ENCODE data around the gene MAGI1.

DNA sequence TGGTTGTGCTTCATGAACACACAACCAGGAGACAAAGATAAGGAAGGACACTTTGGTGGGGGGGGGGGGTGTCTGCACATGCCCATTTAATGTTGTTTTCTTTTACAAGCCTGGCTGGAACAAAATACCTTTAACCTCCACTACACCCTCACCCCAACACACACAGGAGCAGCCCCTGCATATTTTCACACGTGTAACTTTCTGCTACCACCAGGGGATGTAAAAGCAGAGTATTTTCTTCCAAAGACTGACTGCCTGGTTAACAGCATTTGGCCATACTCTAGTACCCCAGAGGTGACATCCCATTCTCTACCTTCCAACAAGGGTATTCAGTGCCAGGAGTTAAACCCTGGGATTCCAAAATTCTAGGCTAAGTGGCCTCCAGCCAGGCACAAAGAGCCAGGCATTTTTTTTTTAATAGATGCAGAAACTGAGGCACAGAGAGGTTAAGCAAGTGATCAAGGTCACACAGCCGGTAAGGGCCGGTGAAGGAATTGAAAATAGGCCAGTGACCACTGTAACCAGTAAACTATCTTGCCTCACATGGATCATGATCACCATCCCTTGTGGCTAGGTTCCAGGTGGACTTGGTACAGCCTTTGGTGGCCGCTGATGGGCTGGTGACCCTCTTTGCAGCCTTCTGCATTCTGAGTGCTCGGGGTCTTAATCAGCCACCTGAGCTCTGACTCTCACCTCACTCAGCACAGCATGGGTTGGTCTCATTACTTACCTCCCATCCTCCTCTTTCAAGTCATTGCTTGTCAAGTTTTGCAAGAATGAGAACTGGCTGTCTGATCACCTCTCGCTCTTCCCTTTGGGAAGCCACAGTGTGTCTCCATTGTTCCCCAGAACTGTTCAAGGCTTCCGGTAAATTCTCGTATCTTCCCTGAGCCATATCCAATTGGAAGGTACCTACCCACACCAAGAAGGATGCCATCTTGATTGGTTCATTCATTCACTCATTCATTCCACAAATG, 20.4 kb downstream of the MAGI1 start:
- TF ChIP-seq, protein P1, sequence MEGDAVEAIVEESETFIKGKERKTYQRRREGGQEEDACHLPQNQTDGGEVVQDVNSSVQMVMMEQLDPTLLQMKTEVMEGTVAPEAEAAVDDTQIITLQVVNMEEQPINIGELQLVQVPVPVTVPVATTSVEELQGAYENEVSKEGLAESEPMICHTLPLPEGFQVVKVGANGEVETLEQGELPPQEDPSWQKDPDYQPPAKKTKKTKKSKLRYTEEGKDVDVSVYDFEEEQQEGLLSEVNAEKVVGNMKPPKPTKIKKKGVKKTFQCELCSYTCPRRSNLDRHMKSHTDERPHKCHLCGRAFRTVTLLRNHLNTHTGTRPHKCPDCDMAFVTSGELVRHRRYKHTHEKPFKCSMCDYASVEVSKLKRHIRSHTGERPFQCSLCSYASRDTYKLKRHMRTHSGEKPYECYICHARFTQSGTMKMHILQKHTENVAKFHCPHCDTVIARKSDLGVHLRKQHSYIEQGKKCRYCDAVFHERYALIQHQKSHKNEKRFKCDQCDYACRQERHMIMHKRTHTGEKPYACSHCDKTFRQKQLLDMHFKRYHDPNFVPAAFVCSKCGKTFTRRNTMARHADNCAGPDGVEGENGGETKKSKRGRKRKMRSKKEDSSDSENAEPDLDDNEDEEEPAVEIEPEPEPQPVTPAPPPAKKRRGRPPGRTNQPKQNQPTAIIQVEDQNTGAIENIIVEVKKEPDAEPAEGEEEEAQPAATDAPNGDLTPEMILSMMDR (IDR thresholded peaks at IDR 0.05), result no peak
- no peak for TF ChIP-seq POLR2A (IDR thresholded peaks at IDR 0.05)
